ENCODE data around the gene CRIP1. TPM values are rescaled to one million over a fixed set of nuclear protein-coding genes. Genes with fewer than 3 reads are reported as not detected.

Gene CRIP1
- total and polyA plus RNA-seq, 4 donors, result 229 to 1,123 (median 488) TPM

- 91 to 93% methylated on average over 36 of the region's 36 CpGs for WGBS, 2 donors
- peak; percentile 47 to 75 for DNase-seq
- intact Hi-C loops (cut with DNase I), result no loop called here
- Histone ChIP-seq H3K27ac (ENCODE audit: low read depth in 1 of 2, low read length in 2 of 2) (no peak overlapping the region), H3K4me1 (ENCODE audit: control insufficient read depth in 1 of 2, insufficient read depth in 2 of 2, low read length in 2 of 2) (no peaks in the 10 kb centered on the region), H3K4me3 (ENCODE audit: low read length in 2 of 2) (no peak overlapping the region), H3K36me3 (ENCODE audit: control insufficient read depth in 1 of 2, insufficient read depth in 2 of 2, low read length in 1 of 2) (no peaks in the 10 kb centered on the region), H3K27me3 (ENCODE audit: control insufficient read depth in 1 of 2, insufficient read depth in 2 of 2, low read length in 1 of 2) (no peaks in the 10 kb centered on the region), H3K9me3 (ENCODE audit: control insufficient read depth, low read length) (no peaks in the 10 kb centered on the region)
- no peak for ATAC-seq (ENCODE audit: low FRiP score)
Observed at GRCh38 chr14:105498430-105499255, 12.0 kb downstream of the CRIP1 start.

DNA sequence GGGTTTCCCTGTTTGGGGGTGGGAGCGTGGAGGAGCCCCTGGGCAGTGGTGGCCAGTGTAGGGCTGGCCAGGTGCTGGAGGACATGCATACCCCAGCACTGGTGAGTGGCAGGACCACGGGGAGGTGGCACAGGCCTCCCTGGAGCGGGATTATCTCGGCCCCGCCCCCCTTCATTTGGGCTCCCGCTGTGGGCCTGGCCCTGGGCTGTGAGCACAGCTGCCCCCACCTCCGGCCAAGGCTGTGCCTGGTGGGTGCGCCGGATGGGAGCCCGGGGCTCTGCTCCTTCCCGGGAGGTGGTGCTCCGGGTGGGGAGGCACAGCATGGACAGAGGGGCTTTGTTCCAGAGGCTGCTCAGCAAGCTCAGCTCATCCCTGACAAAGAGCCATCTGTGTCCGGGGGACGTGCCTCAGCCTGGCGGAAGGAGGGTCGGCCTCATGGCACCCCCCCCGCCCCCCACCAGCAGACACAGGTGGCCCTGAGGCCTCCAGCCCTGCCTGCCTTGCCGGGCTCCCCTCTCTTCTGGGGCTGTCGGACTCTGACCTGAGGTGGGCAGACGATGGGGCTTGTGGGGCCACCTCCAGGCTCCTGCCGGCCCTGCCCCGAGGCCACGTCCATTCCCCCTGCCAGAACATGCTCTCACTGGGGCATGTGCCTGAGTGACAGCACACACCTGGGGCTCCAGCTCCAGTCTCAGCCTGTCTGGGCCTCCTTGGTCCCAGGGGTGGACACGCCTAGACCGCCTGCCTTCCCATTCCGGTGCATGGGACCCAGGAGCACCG is 12.8 kb downstream of the CRIP1 start:
- no peaks in the 10 kb centered on the region for H3K4me1 ChIP-seq (ENCODE audit: control insufficient read depth in 1 of 2, insufficient read depth in 2 of 2, low read length in 2 of 2)
- DNase-seq (peak; percentile 31 to 75), ATAC-seq (ENCODE audit: low FRiP score) (no peak)
- no peak overlapping the region for H3K4me3 ChIP-seq (ENCODE audit: low read length in 2 of 2)
- H3K27me3 ChIP-seq (ENCODE audit: control insufficient read depth in 1 of 2, insufficient read depth in 2 of 2, low read length in 1 of 2), result no peaks in the 10 kb centered on the region
- H3K27ac ChIP-seq (ENCODE audit: low read depth in 1 of 2, low read length in 2 of 2), result no peak overlapping the region
- intact Hi-C loops (cut with DNase I), result no loop called here
- H3K9me3 ChIP-seq (ENCODE audit: control insufficient read depth, low read length), result no peaks in the 10 kb centered on the region
- WGBS, 2 donors, result 75 to 82% methylated on average over 26 to 27 of the region's 27 CpGs
- H3K36me3 ChIP-seq (ENCODE audit: control insufficient read depth in 1 of 2, insufficient read depth in 2 of 2, low read length in 1 of 2), result no peaks in the 10 kb centered on the region

- Histone ChIP-seq H3K4me3 (ENCODE audit: low read length in 2 of 2) (no peak overlapping the region), H3K27me3 (ENCODE audit: control insufficient read depth in 1 of 2, insufficient read depth in 2 of 2, low read length in 1 of 2) (no peaks in the 10 kb centered on the region), H3K9me3 (ENCODE audit: control insufficient read depth, low read length) (no peaks in the 10 kb centered on the region), H3K36me3 (ENCODE audit: control insufficient read depth in 1 of 2, insufficient read depth in 2 of 2, low read length in 1 of 2) (no peaks in the 10 kb centered on the region), H3K4me1 (ENCODE audit: control insufficient read depth in 1 of 2, insufficient read depth in 2 of 2, low read length in 2 of 2) (no peaks in the 10 kb centered on the region), H3K27ac (ENCODE audit: low read depth in 1 of 2, low read length in 2 of 2) (no peak overlapping the region)
- WGBS, 2 donors, result 84 to 88% methylated on average over 19 to 21 of the region's 21 CpGs
- DNase-seq (peak in 1 of 2 donors; percentile 34), ATAC-seq (ENCODE audit: low FRiP score) (no peak)
- intact Hi-C loops (cut with DNase I), result no loop called here
Observed at GRCh38 chr14:105500036-105500725, 13.5 kb downstream of the CRIP1 start.

DNA sequence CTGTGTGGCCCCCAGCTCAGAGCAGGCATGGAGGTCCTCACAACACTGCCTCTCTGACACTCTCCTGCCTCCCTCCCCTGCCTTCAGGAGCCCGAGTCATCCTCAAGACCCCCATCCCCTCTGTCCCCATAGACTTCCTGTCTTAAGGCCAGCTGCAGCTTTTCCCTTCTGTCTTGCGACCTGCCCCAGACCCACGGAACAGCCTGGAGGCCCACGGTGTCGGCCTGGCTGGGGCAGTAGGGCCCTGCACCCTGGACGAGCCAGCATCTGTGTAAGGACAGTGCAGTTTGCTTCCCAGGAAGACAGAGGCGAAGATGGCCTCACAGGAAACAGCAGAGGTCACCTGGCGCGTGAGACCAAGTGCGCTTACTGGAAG is 14.0 kb downstream of the CRIP1 start:
- ATAC-seq (ENCODE audit: low FRiP score) (no peak), DNase-seq (peak; percentile 35 to 68)
- Histone ChIP-seq H3K9me3 (ENCODE audit: control insufficient read depth, low read length) (no peaks in the 10 kb centered on the region), H3K27me3 (ENCODE audit: control insufficient read depth in 1 of 2, insufficient read depth in 2 of 2, low read length in 1 of 2) (no peaks in the 10 kb centered on the region), H3K36me3 (ENCODE audit: control insufficient read depth in 1 of 2, insufficient read depth in 2 of 2, low read length in 1 of 2) (no peaks in the 10 kb centered on the region), H3K27ac (ENCODE audit: low read depth in 1 of 2, low read length in 2 of 2) (no peak overlapping the region), H3K4me1 (ENCODE audit: control insufficient read depth in 1 of 2, insufficient read depth in 2 of 2, low read length in 2 of 2) (no peaks in the 10 kb centered on the region), H3K4me3 (ENCODE audit: low read length in 2 of 2) (no peak overlapping the region)
- intact Hi-C loops (cut with DNase I), result no loop called here
- WGBS, 2 donors, result 76 to 87% methylated on average over 10 of the region's 10 CpGs

DNA sequence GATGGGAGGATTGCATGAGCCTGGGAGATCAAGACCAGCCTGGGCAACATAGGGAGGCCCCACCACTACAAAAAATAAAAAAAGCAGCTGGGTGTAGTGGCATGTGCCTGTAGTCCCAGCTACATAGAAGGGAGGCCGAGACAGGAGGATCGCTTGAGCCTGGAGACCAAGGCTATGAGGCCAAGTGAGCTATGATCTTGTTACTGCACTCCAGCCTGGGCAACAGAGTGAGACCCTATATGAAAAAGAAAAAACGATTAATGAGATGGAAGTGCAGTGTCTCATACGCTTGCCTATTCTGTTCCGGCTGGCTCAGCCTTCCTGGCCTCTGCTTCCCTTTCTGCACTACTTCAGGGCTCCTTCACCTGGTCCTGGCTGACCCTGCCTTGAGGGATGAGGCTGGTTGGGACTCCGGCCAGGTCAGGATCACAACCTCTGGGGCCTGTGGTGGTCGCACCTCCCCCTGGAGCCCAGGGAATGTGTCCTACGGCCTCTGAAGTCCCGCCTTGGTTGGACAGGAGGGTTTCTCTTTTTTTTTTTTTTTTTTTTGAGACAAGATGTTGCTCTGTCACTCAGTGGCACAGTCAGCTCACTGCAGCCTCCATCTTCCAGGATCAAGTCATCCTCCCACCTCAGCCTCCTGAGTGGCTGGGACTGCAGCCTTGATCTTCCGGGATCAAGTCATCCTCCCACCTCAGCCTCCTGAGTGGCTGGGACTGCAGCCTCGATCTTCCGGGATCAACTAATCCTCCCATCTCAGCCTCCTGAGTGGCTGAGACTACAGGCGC is 15.0 kb downstream of the CRIP1 start:
- H3K4me3 ChIP-seq (ENCODE audit: low read length in 2 of 2), result no peak overlapping the region
- ATAC-seq (ENCODE audit: low FRiP score), result no peak
- H3K27me3 ChIP-seq (ENCODE audit: control insufficient read depth in 1 of 2, insufficient read depth in 2 of 2, low read length in 1 of 2), result no peaks in the 10 kb centered on the region
- H3K9me3 ChIP-seq (ENCODE audit: control insufficient read depth, low read length), result no peaks in the 10 kb centered on the region
- H3K4me1 ChIP-seq (ENCODE audit: control insufficient read depth in 1 of 2, insufficient read depth in 2 of 2, low read length in 2 of 2), result no peaks in the 10 kb centered on the region
- intact Hi-C loops (cut with DNase I), result no loop called here
- no peak overlapping the region for H3K27ac ChIP-seq (ENCODE audit: low read depth in 1 of 2, low read length in 2 of 2)
- H3K36me3 ChIP-seq (ENCODE audit: control insufficient read depth in 1 of 2, insufficient read depth in 2 of 2, low read length in 1 of 2), result no peaks in the 10 kb centered on the region
- WGBS, 2 donors, result 88 to 90% methylated on average over 13 of the region's 13 CpGs
- DNase-seq, result peak; percentile 26 to 73

DNA sequence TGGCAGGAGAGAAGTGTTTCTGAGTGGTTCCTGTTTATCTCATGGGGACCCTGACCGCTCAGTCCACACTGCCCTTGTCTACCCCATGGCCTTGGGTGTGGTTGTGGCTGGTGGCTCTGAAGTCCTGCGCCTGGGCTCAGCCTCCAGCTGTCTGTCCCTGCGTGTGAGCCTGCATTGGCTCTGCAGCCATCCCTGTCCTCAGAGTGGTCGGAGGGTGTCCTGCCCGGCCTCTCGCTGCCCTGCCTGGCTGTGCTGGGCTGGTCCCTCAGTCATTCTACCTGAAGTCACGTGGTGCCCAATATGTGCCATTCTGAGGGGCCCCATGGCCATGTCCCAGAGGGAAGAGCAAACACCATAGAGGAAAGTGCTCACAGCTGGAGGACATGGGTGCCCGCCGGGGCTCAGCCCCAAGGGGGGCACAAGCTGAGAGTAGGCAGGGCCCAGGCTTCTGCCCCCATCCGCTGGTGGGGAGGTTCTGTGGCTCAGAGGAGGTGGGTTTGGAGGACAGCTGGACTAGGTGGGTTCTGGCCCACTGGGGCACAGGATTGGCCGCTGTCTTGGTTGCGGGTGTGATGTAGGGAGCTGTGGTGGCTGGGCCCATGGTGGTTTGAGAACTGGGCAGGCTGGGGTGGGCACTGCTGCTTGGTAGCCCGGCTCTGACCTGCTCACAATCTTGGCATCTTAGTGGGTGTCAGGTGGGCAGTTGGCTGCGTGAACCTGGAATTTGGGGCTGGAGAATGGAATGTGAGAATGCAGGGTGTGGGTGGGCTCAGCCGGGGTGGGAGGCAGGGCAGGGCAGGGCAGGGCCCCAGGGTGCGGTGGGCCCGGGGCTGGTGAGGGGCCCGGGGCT is 16.0 kb downstream of the CRIP1 start:
- H3K27ac ChIP-seq (ENCODE audit: low read depth in 1 of 2, low read length in 2 of 2), result no peak overlapping the region
- H3K36me3 ChIP-seq (ENCODE audit: control insufficient read depth in 1 of 2, insufficient read depth in 2 of 2, low read length in 1 of 2), result no peaks in the 10 kb centered on the region
- H3K4me1 ChIP-seq (ENCODE audit: control insufficient read depth in 1 of 2, insufficient read depth in 2 of 2, low read length in 2 of 2), result no peaks in the 10 kb centered on the region
- DNase-seq (peak; percentile 35 to 73), ATAC-seq (ENCODE audit: low FRiP score) (no peak)
- intact Hi-C loops (cut with DNase I), result no loop called here
- 76 to 83% methylated on average over 18 of the region's 18 CpGs for WGBS, 2 donors
- H3K9me3 ChIP-seq (ENCODE audit: control insufficient read depth, low read length), result no peaks in the 10 kb centered on the region
- H3K4me3 ChIP-seq (ENCODE audit: low read length in 2 of 2), result no peak overlapping the region
- no peaks in the 10 kb centered on the region for H3K27me3 ChIP-seq (ENCODE audit: control insufficient read depth in 1 of 2, insufficient read depth in 2 of 2, low read length in 1 of 2)

DNA sequence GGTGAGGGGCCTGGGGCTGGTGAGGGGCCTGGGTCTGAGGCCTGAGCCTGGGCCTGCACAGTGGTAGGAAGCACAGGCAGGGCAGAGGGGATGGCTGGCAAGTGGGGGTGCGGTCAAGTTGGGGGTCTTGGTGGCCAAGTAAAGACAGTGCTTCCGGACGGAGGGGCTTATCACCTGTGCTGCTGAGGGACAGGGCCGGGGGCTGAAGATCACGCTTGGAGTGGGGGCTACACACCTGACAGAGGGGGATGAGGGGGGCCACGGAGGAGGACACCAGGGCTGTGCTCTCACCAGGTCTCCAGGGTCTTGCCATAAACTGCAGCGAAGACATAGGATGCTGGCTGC is 16.6 kb downstream of the CRIP1 start:
- Histone ChIP-seq H3K4me3 (ENCODE audit: low read length in 2 of 2) (no peak overlapping the region), H3K4me1 (ENCODE audit: control insufficient read depth in 1 of 2, insufficient read depth in 2 of 2, low read length in 2 of 2) (no peaks in the 10 kb centered on the region), H3K36me3 (ENCODE audit: control insufficient read depth in 1 of 2, insufficient read depth in 2 of 2, low read length in 1 of 2) (no peaks in the 10 kb centered on the region), H3K27ac (ENCODE audit: low read depth in 1 of 2, low read length in 2 of 2) (no peak overlapping the region), H3K9me3 (ENCODE audit: control insufficient read depth, low read length) (no peaks in the 10 kb centered on the region), H3K27me3 (ENCODE audit: control insufficient read depth in 1 of 2, insufficient read depth in 2 of 2, low read length in 1 of 2) (no peaks in the 10 kb centered on the region)
- WGBS, 2 donors, result 84 to 88% methylated on average over 7 of the region's 7 CpGs
- no peak for ATAC-seq (ENCODE audit: low FRiP score)
- intact Hi-C loops (cut with DNase I), result no loop called here
- DNase-seq, result peak; percentile 29 to 71

Data from aorta (tissue), 5 donors.